Activated naive CD4-positive, alpha-beta T cell treated with anti-CD3 and anti-CD28 coated beads, Interleukin-2, amount 50 U/mL, for 24 hours (primary cell): Measurements from ENCODE around the gene FANCC.

Experiments used
- H3K27ac Mint-ChIP-seq: one replicate; pipeline ENCODE4 v1.8.0; 2021; ENCODE audit warnings: mild to moderate bottlenecking, mixed read lengths
- H3K27me3 Mint-ChIP-seq: one replicate; pipeline ENCODE4 v1.8.0; 2021; ENCODE audit warnings: mixed read lengths
- H3K36me3 Mint-ChIP-seq: one replicate; pipeline ENCODE4 v1.8.0; 2021; ENCODE audit warnings: mixed read lengths
- H3K4me1 Mint-ChIP-seq: one replicate; pipeline ENCODE4 v1.8.0; 2021; ENCODE audit warnings: mixed read lengths
- H3K4me3 Mint-ChIP-seq: one replicate; pipeline ENCODE4 v1.8.0; 2021; ENCODE audit warnings: mild to moderate bottlenecking, mixed read lengths
- H3K9me3 Mint-ChIP-seq: one replicate; pipeline ENCODE4 v1.8.0; 2021; ENCODE audit warnings: mixed read lengths

The FANCC gene

GRCh38 chr9:95055851-95056551 lies 261.5 kb downstream of the FANCC start:
- H3K27me3 Mint-ChIP-seq, result peaks cover 2% of the 10 kb centered on the region
- no peaks in the 10 kb centered on the region for H3K9me3 Mint-ChIP-seq
- peaks cover 3% of the 10 kb centered on the region for H3K36me3 Mint-ChIP-seq
- H3K27ac Mint-ChIP-seq, result no peak overlapping the region
- no peaks in the 10 kb centered on the region for H3K4me1 Mint-ChIP-seq
- H3K4me3 Mint-ChIP-seq, result no peak overlapping the region

- Mint-ChIP-seq H3K4me3 (no peak overlapping the region), H3K4me1 (no peaks in the 10 kb centered on the region), H3K36me3 (peaks cover 3% of the 10 kb centered on the region), H3K9me3 (no peaks in the 10 kb centered on the region), H3K27ac (no peak overlapping the region), H3K27me3 (peaks cover 5% of the 10 kb centered on the region)
Measured at GRCh38 chr9:95055334-95055850, 262.1 kb downstream of the FANCC start.

DNA sequence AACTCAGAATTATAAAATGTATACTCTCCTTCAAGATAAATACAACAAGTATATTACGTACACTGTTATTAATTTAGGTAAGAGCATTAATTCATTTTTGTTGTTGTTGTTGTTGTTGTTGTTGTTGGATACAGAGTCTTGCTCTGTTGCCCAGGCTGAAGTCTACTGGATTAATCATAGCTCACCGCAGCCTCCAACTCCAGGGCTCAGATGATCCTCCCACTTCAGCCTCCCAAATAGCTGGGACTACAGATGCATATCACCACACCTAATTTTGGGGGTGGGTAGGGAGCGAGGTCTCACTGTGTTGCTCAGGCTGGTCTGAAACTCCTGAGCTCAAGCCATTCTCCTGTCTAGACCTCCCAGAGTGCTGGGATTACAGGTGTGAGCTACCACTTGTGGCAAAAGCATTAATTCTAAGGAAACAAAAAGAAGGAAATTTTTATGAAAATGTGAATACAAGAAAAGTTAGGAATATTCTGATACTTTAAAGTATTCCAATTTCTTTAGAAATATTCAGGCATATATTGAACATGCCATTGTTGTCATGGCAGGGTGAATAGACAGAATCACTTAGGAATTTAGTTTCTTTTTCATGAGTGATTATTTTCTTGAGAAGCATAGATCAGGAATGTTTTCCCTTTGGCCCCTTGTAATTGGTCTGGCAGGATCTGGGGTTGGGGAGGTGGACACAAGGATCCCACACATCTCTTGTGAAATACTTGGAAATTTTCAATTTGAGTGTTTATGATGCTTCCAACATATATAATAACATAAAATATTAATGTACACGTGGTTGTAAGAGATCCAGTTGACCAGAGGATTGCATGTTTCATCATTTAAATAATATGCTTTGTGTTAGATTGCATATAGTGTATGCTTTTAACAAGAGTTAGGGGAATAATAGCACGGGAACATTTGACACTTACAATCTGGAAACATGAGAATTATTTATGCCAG lies 263.6 kb downstream of the FANCC start:
- H3K4me3 Mint-ChIP-seq, result no peak overlapping the region
- H3K4me1 Mint-ChIP-seq, result peaks cover 4% of the 10 kb centered on the region
- peaks cover 12% of the 10 kb centered on the region for H3K27me3 Mint-ChIP-seq
- no peaks in the 10 kb centered on the region for H3K9me3 Mint-ChIP-seq
- H3K27ac Mint-ChIP-seq, result no peak overlapping the region
- peaks cover 3% of the 10 kb centered on the region for H3K36me3 Mint-ChIP-seq

DNA sequence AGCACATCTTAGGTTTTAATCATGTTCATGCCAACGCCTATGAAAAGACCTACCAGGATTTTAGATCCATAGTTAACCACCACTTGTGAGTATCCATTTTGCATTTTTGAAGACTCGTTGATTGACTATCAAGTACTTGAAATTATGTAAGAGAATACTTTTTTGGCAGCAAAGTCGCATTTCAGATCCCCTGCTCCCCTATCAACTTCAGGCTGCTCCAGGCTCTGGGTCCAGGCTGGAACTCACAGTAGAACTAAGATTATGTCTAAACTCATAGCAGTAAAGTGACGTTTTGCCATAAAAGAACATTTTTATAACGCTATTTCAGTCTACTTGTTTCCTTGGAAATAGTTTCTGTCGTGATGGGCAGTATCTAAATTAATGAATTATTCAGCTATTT lies 267.7 kb downstream of the FANCC start:
- H3K27me3 Mint-ChIP-seq, result peaks cover 19% of the 10 kb centered on the region
- H3K27ac Mint-ChIP-seq, result no peak overlapping the region
- H3K4me3 Mint-ChIP-seq, result no peak overlapping the region

More for the DNA sequence above, 267.7 kb downstream of the FANCC start:
- Mint-ChIP-seq H3K36me3 (peaks cover 3% of the 10 kb centered on the region), H3K4me1 (peaks cover 8% of the 10 kb centered on the region), H3K9me3 (no peaks in the 10 kb centered on the region)
